ENCODE measurements around the gene LILRB3.
"Not testable (repeated sequence)": the region's sequence is repeated elsewhere in the genome, so short reads cannot be mapped to it uniquely, and the experiment has no call there.

The LILRB3 gene

GRCh38 chr19:54186351-54186750 is 36.5 kb downstream of the LILRB3 start:
- Histone ChIP-seq H3K4me3 (IDR thresholded peaks at IDR 0.05; ENCODE audit: insufficient read depth, low read depth, low read length) (no peak overlapping the region), H3K4me2 (no peak overlapping the region), H3K27me3 (ENCODE audit: insufficient read depth, low read depth) (no peaks in the 10 kb centered on the region), H3K79me2 (ENCODE audit: insufficient read depth, low read depth) (0 out of 2 replicates have a peak, but pooled peaks cover 3% of the 10 kb centered on the region), H3K4me1 (ENCODE audit: low read depth, poor library complexity, severe bottlenecking) (peaks cover 8% of the 10 kb centered on the region), H4K20me1 (ENCODE audit: insufficient read depth) (no peaks in the 10 kb centered on the region), H2AFZ (ENCODE audit: low read depth) (no peak overlapping the region), H3K9ac (no peak overlapping the region), H3K36me3 (ENCODE audit: insufficient read depth) (no peaks in the 10 kb centered on the region), H3K27ac (no peak overlapping the region)
- no peak for TF ChIP-seq CTCF (conservative IDR thresholded peaks at IDR 0.05; ENCODE audit: low read depth, low read length)

GRCh38 chr19:54183431-54183830 is 39.4 kb downstream of the LILRB3 start:
- no peak for TF ChIP-seq CTCF (conservative IDR thresholded peaks at IDR 0.05; ENCODE audit: low read depth, low read length)
- Histone ChIP-seq H3K4me3 (IDR thresholded peaks at IDR 0.05; ENCODE audit: insufficient read depth, low read depth, low read length) (no peak overlapping the region), H4K20me1 (ENCODE audit: insufficient read depth) (no peaks in the 10 kb centered on the region), H2AFZ (ENCODE audit: low read depth) (no peak overlapping the region), H3K27ac (no peak overlapping the region), H3K36me3 (ENCODE audit: insufficient read depth) (no peaks in the 10 kb centered on the region), H3K9ac (no peak overlapping the region), H3K79me2 (ENCODE audit: insufficient read depth, low read depth) (no peaks in the 10 kb centered on the region), H3K27me3 (ENCODE audit: insufficient read depth, low read depth) (no peaks in the 10 kb centered on the region), H3K4me1 (ENCODE audit: low read depth, poor library complexity, severe bottlenecking) (peaks cover 5% of the 10 kb centered on the region), H3K4me2 (no peak overlapping the region)

- not testable (repeated sequence) for H3K9ac ChIP-seq; H3K79me2 ChIP-seq (ENCODE audit: insufficient read depth, low read depth); H3K4me1 ChIP-seq (ENCODE audit: low read depth, poor library complexity, severe bottlenecking); H3K4me3 ChIP-seq (IDR thresholded peaks at IDR 0.05; ENCODE audit: insufficient read depth, low read depth, low read length); H3K4me2 ChIP-seq; H2AFZ ChIP-seq (ENCODE audit: low read depth); H3K27ac ChIP-seq; H4K20me1 ChIP-seq (ENCODE audit: insufficient read depth); H3K36me3 ChIP-seq (ENCODE audit: insufficient read depth); H3K27me3 ChIP-seq (ENCODE audit: insufficient read depth, low read depth)
Observed at GRCh38 chr19:54181894-54182293, 40.9 kb downstream of the LILRB3 start.

GRCh38 chr19:54180691-54181091 is 42.1 kb downstream of the LILRB3 start:
- no peak overlapping the region for H3K9ac ChIP-seq
- H3K36me3 ChIP-seq (ENCODE audit: insufficient read depth): no peaks in the 10 kb centered on the region
- no peaks in the 10 kb centered on the region for H3K27me3 ChIP-seq (ENCODE audit: insufficient read depth, low read depth)
- H3K4me1 ChIP-seq (ENCODE audit: low read depth, poor library complexity, severe bottlenecking): no peaks in the 10 kb centered on the region
- H2AFZ ChIP-seq (ENCODE audit: low read depth): no peak overlapping the region
- TF ChIP-seq CTCF (conservative IDR thresholded peaks at IDR 0.05; ENCODE audit: low read depth, low read length): no peak
- no peak overlapping the region for H3K4me2 ChIP-seq
- no peak overlapping the region for H3K4me3 ChIP-seq (IDR thresholded peaks at IDR 0.05; ENCODE audit: insufficient read depth, low read depth, low read length)
- no peaks in the 10 kb centered on the region for H4K20me1 ChIP-seq (ENCODE audit: insufficient read depth)
- no peaks in the 10 kb centered on the region for H3K79me2 ChIP-seq (ENCODE audit: insufficient read depth, low read depth)
- no peak overlapping the region for H3K27ac ChIP-seq

GRCh38 chr19:54179921-54180461 is 42.8 kb downstream of the LILRB3 start:
- no peaks in the 10 kb centered on the region for H3K79me2 ChIP-seq (ENCODE audit: insufficient read depth, low read depth)
- H4K20me1 ChIP-seq (ENCODE audit: insufficient read depth): no peaks in the 10 kb centered on the region
- H3K4me1 ChIP-seq (ENCODE audit: low read depth, poor library complexity, severe bottlenecking): no peaks in the 10 kb centered on the region
- no peaks in the 10 kb centered on the region for H3K36me3 ChIP-seq (ENCODE audit: insufficient read depth)
- H3K27ac ChIP-seq: no peak overlapping the region
- H3K9ac ChIP-seq: no peak overlapping the region
- TF ChIP-seq CTCF (conservative IDR thresholded peaks at IDR 0.05; ENCODE audit: low read depth, low read length): no peak
- no peaks in the 10 kb centered on the region for H3K27me3 ChIP-seq (ENCODE audit: insufficient read depth, low read depth)
- no peak overlapping the region for H3K4me3 ChIP-seq (IDR thresholded peaks at IDR 0.05; ENCODE audit: insufficient read depth, low read depth, low read length)
- H2AFZ ChIP-seq (ENCODE audit: low read depth): no peak overlapping the region
- no peak overlapping the region for H3K4me2 ChIP-seq

All from KMS-11 (cell line).